Measurements from ENCODE around the gene PPM1H.

PPM1H gene

DNA sequence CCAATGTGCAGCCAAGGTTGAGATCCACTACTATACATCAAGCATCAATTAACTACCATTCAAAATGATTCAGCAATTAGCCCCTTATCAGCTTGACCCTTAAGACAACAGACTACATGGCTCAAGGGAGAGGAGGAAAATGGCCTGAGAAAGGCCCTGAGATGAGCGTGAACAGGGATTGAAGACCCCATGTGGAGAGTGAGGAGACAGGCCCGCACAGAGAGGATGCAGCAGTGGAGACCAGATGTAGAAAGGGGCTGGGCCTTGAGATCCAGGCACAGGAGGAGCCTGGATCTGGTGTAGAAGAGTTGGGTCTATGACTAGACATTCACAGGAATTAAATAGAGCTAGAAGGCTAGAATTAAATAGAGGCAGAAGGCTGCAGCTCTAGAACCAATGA, 239.3 kb downstream of the PPM1H start:
- no peak overlapping the region for H3K4me3 ChIP-seq (ENCODE audit: low read length)
- DNase-seq (ENCODE audit: low read depth), result no peak
- TF ChIP-seq, protein P1, sequence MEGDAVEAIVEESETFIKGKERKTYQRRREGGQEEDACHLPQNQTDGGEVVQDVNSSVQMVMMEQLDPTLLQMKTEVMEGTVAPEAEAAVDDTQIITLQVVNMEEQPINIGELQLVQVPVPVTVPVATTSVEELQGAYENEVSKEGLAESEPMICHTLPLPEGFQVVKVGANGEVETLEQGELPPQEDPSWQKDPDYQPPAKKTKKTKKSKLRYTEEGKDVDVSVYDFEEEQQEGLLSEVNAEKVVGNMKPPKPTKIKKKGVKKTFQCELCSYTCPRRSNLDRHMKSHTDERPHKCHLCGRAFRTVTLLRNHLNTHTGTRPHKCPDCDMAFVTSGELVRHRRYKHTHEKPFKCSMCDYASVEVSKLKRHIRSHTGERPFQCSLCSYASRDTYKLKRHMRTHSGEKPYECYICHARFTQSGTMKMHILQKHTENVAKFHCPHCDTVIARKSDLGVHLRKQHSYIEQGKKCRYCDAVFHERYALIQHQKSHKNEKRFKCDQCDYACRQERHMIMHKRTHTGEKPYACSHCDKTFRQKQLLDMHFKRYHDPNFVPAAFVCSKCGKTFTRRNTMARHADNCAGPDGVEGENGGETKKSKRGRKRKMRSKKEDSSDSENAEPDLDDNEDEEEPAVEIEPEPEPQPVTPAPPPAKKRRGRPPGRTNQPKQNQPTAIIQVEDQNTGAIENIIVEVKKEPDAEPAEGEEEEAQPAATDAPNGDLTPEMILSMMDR (conservative IDR thresholded peaks at IDR 0.05; ENCODE audit: low read depth, low read length), result no peak

DNA sequence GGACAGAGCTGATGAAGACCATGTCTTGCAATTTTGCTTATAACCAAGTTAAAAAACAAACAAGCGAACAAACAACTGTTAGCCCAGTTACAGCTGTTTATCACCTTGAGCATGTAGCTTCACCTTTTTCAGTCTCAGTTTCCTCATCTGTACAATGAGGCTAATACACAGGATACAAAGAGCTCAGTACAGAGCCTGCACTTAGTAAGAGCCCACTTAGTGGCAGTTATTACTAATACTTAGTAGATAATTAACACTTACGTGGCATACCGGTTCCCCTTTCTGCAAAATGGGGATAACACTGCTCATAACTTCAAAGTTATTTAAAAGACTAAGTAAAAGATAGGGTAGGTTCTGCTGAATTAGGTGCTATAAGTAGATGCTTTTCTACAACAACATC, 240.3 kb downstream of the PPM1H start:
- DNase-seq (ENCODE audit: low read depth), result no peak
- H3K4me3 ChIP-seq (ENCODE audit: low read length), result no peak overlapping the region
- TF ChIP-seq, protein P1 (conservative IDR thresholded peaks at IDR 0.05; ENCODE audit: low read depth, low read length), result no peak

DNA sequence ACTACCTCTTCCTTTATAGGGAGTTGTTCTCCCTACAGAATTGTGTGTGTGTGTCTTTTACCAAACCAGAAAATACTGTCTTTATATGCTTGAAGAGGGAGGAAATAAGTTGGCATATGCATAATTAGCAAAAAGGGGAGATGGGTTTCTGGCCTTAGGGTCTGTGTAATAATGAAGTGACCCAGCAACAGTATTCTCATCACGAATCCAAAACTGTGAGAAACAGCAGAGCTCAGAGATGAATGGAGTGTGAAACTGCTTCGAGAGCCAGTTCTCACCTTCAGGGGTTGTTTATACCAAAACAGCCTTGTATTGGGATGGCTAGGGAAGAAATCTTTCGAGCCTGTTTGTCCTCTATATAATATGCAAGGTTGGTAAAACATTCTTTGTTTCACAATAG, 240.8 kb downstream of the PPM1H start:
- DNase-seq (ENCODE audit: low read depth), result no peak
- H3K4me3 ChIP-seq (ENCODE audit: low read length), result no peak overlapping the region
- TF ChIP-seq, protein P1 (conservative IDR thresholded peaks at IDR 0.05; ENCODE audit: low read depth, low read length), result no peak

DNA sequence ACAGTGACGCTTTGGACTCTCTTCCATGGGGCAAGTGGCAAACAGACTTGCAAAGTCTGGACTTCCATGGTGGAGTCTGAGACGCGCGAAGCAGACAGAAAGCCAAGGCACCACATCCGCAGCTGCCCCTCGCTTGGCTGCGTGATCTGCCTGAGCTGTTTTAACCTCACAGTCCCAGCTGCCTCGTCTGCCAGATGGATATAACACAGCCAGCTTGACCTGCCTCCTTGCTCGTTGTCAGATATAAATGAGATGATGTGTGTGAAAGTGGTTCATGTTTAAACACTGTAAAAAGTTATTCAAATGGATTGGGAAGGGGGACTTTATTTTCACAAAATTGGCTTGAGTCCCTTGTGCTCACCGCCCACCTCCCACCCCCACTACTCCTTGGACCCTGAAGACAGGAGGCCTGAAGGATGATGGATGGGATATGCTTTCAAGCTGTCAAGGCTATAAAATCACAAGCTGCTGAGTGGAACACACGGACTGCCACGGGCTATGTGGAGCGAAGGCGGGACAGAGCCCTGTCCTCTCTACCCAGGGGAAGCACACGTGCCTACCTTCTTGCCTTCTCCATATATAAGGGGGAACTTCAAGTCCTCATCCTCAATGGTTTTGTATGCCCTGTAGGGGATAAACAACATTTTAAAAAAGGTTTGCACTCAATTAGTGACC, 241.4 kb downstream of the PPM1H start:
- no peak overlapping the region for H3K4me3 ChIP-seq (ENCODE audit: low read length)
- TF ChIP-seq, protein P1 (conservative IDR thresholded peaks at IDR 0.05; ENCODE audit: low read depth, low read length), result no peak
- DNase-seq (ENCODE audit: low read depth), result no peak

DNA sequence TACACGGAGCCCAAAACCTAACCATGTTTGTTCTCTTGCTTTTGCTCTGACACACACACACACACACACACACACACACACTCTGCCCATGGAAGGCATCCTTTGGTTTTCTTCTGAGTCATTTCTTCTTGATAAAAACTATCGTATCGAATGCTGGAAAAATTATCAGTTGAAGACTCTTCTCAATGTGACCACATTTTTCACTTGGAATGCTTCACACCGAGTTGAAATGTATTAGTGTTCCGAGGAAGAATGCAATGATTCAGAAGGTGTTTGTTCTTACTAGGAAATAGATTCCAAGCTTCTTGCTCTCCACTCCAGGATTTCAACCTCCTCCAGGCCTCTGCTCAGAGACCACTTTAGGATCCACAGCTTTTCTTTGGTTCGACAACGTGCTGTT, 242.1 kb downstream of the PPM1H start:
- no peak overlapping the region for H3K4me3 ChIP-seq (ENCODE audit: low read length)
- no peak for DNase-seq (ENCODE audit: low read depth)
- TF ChIP-seq, protein P1 (conservative IDR thresholded peaks at IDR 0.05; ENCODE audit: low read depth, low read length), result no peak

DNA sequence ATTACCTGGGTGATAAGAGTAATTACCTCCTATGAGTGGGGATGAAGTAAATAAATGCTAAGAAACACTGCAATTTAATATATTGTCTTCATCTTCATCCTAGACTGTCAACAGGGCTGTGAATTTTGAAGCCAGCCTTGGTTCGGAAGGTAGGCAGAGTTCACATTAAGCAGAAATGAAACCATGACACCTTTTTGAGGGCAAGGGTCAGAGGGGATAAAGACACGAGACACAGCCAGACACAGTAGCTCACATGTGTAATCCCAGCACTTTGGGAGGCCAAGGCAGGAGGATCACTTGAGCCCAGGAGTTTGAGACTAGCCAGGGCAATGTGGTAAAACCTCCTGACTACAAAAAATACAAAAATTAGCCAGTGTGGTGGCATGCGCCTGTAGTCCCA, 243.6 kb downstream of the PPM1H start:
- H3K4me3 ChIP-seq (ENCODE audit: low read length), result no peak overlapping the region
- TF ChIP-seq, protein P1 (conservative IDR thresholded peaks at IDR 0.05; ENCODE audit: low read depth, low read length), result no peak
- no peak for DNase-seq (ENCODE audit: low read depth)

DNA sequence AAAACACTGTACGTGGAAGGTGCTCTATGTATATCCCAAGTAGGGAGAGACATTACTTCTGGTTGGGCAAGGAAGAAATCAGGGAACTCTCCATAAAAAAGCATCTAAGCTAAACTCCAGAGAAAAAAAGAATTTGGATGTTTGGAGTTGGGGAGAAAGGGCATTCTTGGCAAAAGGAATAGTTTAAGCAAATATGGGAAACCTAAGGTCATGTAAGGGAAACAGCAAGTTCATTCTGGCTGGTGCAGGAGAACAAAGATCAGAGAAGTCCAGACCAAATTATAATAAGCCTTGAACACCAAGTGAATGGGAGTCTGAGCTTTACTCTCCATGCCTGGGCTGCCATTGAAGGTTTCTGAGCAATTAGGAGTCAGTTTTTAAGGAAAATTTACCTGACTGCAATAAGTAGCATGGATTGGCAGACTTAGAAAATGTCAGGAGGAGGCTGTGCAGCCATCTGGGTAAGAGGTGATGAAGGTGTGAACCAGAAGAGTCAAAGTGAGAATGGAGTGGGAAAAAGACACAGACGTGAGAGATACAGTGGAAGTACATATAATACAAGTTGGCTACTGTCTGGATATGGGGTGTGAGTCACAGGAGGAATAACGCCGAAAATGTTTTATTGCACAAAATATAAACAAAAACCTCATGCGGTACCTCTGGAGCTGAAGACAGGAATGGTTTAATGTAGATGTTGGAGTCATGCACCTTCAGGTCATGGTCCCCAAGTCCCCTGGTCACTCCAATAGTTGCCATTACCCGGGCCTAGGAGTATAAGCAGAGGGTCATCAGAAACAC, 245.7 kb downstream of the PPM1H start:
- no peak for DNase-seq (ENCODE audit: low read depth)
- no peak overlapping the region for H3K4me3 ChIP-seq (ENCODE audit: low read length)
- TF ChIP-seq, protein P1 (conservative IDR thresholded peaks at IDR 0.05; ENCODE audit: low read depth, low read length), result no peak

Measured in retinal pigment epithelial cell (primary cell).